ENCODE measurements around the gene RBPJ. TPM values are rescaled to one million over a fixed set of nuclear protein-coding genes. Genes with fewer than 3 reads are reported as not detected.

RBPJ gene
- total RNA-seq, 2 experiments from 2014 or later, result 64.1 to 72.3 TPM

DNA sequence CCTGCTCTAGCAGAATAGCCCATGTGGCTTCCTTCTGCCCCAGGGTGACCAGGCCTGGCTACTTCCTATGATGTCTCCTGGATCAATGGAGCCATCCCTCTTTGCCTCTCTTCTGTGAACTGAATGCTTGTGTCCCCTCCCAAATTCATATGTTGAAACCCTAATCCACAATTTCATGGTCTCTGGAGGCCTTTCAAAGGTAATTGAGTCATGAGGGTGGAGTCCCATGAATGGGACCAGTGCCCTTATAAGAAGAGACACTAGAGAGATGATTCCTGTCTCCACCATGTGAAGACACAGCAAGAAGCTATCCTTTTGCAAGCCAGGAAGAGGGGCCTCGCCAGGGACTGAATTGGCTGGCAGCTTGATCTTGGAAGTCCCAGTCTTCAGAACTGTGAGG lies 151.1 kb downstream of the RBPJ start:
- H3K27me3 Mint-ChIP-seq, result no peaks in the 10 kb centered on the region
- Histone ChIP-seq H3K9me3 (ENCODE audit: control insufficient read depth in 1 of 2, insufficient read depth in 1 of 2, low read length in 2 of 2) (no peaks in the 10 kb centered on the region), H3K4me3 (ENCODE audit: low read length) (no peak overlapping the region), H3K36me3 (ENCODE audit: insufficient read depth, low read length) (no peaks in the 10 kb centered on the region), H3K4me1 (ENCODE audit: insufficient read depth, low read length) (no peaks in the 10 kb centered on the region), H3K27me3 (ENCODE audit: control insufficient read depth in 1 of 2, insufficient read depth in 2 of 2, low read length in 2 of 2) (peaks cover 0 to 4% of the 10 kb centered on the region in 2 experiments), H3K27ac (ENCODE audit: low read depth in 1 of 2, low read length in 2 of 2) (no peak overlapping the region)
- TF ChIP-seq, protein P1, sequence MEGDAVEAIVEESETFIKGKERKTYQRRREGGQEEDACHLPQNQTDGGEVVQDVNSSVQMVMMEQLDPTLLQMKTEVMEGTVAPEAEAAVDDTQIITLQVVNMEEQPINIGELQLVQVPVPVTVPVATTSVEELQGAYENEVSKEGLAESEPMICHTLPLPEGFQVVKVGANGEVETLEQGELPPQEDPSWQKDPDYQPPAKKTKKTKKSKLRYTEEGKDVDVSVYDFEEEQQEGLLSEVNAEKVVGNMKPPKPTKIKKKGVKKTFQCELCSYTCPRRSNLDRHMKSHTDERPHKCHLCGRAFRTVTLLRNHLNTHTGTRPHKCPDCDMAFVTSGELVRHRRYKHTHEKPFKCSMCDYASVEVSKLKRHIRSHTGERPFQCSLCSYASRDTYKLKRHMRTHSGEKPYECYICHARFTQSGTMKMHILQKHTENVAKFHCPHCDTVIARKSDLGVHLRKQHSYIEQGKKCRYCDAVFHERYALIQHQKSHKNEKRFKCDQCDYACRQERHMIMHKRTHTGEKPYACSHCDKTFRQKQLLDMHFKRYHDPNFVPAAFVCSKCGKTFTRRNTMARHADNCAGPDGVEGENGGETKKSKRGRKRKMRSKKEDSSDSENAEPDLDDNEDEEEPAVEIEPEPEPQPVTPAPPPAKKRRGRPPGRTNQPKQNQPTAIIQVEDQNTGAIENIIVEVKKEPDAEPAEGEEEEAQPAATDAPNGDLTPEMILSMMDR (IDR thresholded peaks at IDR 0.05), result no peak
- DNase-seq (no peak), ATAC-seq (ENCODE audit: poor library complexity) (no peak)
- no peaks in the 10 kb centered on the region for H3K4me1 Mint-ChIP-seq (ENCODE audit: low read depth)
- POLR2A ChIA-PET, result no interaction called here
- intact Hi-C loops (cut with DNase I, micrococcal nuclease), result no loop called here
- no peak overlapping the region for H3K4me3 Mint-ChIP-seq
- CTCF ChIA-PET, result no interaction called here
- H3K9me3 Mint-ChIP-seq, result no peaks in the 10 kb centered on the region
- H3K36me3 Mint-ChIP-seq (ENCODE audit: low read depth), result no peaks in the 10 kb centered on the region
- no peak overlapping the region for H3K27ac Mint-ChIP-seq

DNA sequence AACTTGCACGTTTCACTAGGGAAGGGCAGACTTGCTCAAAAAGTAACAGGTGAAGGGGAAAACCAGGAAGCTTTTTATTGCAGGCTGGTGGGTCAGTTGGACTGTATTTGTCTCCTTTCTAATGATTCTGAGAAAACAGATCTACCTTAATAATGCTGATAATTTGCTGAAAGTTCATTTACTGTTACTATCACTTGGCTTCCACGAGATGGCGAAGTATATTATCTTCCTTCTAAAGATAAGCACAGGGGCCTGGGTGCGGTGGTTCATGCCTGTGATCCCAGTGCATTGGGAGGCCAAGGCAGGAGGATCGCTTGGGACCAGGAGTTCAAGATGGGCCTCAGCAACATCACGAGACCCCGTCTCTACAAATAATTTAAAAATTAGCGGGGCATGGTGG lies 153.1 kb downstream of the RBPJ start:
- Histone ChIP-seq H3K27me3 (ENCODE audit: control insufficient read depth in 1 of 2, insufficient read depth in 2 of 2, low read length in 2 of 2) (peaks cover 0 to 4% of the 10 kb centered on the region in 2 experiments), H3K4me1 (ENCODE audit: insufficient read depth, low read length) (no peaks in the 10 kb centered on the region), H3K4me3 (ENCODE audit: low read length) (no peak overlapping the region), H3K36me3 (ENCODE audit: insufficient read depth, low read length) (no peaks in the 10 kb centered on the region), H3K9me3 (ENCODE audit: control insufficient read depth in 1 of 2, insufficient read depth in 1 of 2, low read length in 2 of 2) (no peaks in the 10 kb centered on the region), H3K27ac (ENCODE audit: low read depth in 1 of 2, low read length in 2 of 2) (no peak overlapping the region)
- POLR2A ChIA-PET, result interaction anchor here (0.7 kb wide), 1 partner anchor 567 kb away, joined by 3 read pairs; no protein-coding TSS in a partner anchor
- no peaks in the 10 kb centered on the region for H3K36me3 Mint-ChIP-seq (ENCODE audit: low read depth)
- DNase-seq, result no peak
- intact Hi-C loops (cut with DNase I, micrococcal nuclease), result no loop called here
- H3K27ac Mint-ChIP-seq, result no peak overlapping the region
- H3K9me3 Mint-ChIP-seq, result no peaks in the 10 kb centered on the region
- H3K27me3 Mint-ChIP-seq, result no peaks in the 10 kb centered on the region
- no peak overlapping the region for H3K4me3 Mint-ChIP-seq
- H3K4me1 Mint-ChIP-seq (ENCODE audit: low read depth), result no peaks in the 10 kb centered on the region
- ATAC-seq (ENCODE audit: poor library complexity), result no peak
- TF ChIP-seq, protein P1 (IDR thresholded peaks at IDR 0.05), result no peak
- CTCF ChIA-PET, result no interaction called here

- ATAC-seq (ENCODE audit: poor library complexity), result no peak
These were observed 153.7 kb downstream of the RBPJ start for GRCh38 chr4:26474551-26474950.

More at GRCh38 chr4:26474551-26474950, 153.7 kb downstream of the RBPJ start:
- intact Hi-C loops (cut with DNase I, micrococcal nuclease), result no loop called here
- TF ChIP-seq, protein P1 (IDR thresholded peaks at IDR 0.05), result no peak
- Histone ChIP-seq H3K4me1 (ENCODE audit: insufficient read depth, low read length) (no peaks in the 10 kb centered on the region), H3K27me3 (ENCODE audit: control insufficient read depth in 1 of 2, insufficient read depth in 2 of 2, low read length in 2 of 2) (peaks cover 0 to 4% of the 10 kb centered on the region in 2 experiments), H3K9me3 (ENCODE audit: control insufficient read depth in 1 of 2, insufficient read depth in 1 of 2, low read length in 2 of 2) (no peaks in the 10 kb centered on the region), H3K4me3 (ENCODE audit: low read length) (no peak overlapping the region), H3K27ac (ENCODE audit: low read depth in 1 of 2, low read length in 2 of 2) (no peak overlapping the region), H3K36me3 (ENCODE audit: insufficient read depth, low read length) (no peaks in the 10 kb centered on the region)
- H3K4me1 Mint-ChIP-seq (ENCODE audit: low read depth), result no peaks in the 10 kb centered on the region
- H3K36me3 Mint-ChIP-seq (ENCODE audit: low read depth), result no peaks in the 10 kb centered on the region
- H3K9me3 Mint-ChIP-seq, result no peaks in the 10 kb centered on the region
- DNase-seq, result no peak
- ChIA-PET POLR2A (no interaction called here), CTCF (no interaction called here)
- H3K27me3 Mint-ChIP-seq, result no peaks in the 10 kb centered on the region
- no peak overlapping the region for H3K4me3 Mint-ChIP-seq
- no peak overlapping the region for H3K27ac Mint-ChIP-seq
